CD14-positive monocyte (primary cell): ENCODE data around the gene CDH4. TPM values are rescaled to one million over a fixed set of nuclear protein-coding genes. Genes with fewer than 3 reads are reported as not detected.

Source experiments
- DNase-seq, 3 donors: peaks; one replicate each; pipeline ENCODE4 v3.0.0-alpha.2; 2011 to 2022
- H2AFZ ChIP-seq: 2 replicates; pipeline ENCODE4 v1.6.0; 2012; ENCODE audit warnings: mild to moderate bottlenecking, low read depth, low read length, inconsistent platforms; ENCODE audit not compliant: insufficient read depth, poor library complexity, severe bottlenecking
- H3K27ac ChIP-seq, 2 donors: 1 replicate in 1 of 2; 2 replicates in 1 of 2; pipeline ENCODE4 v1.5.1; 2012 to 2013; ENCODE audit warnings: low read length in 2 of 2, control low read depth in 1 of 2, inconsistent platforms in 1 of 2, low read depth in 1 of 2, mild to moderate bottlenecking in 1 of 2
- H3K27me3 ChIP-seq, 2 donors: one replicate each; pipeline versions ENCODE4 v1.6.0 to v1.6.1; 2011 to 2013; ENCODE audit warnings: low read length in 2 of 2; ENCODE audit not compliant: control insufficient read depth in 2 of 2, insufficient read depth in 2 of 2
- H3K36me3 ChIP-seq, 2 donors: replicated peaks in 1 of 2; 1 replicate in 1 of 2; 2 replicates in 1 of 2; pipeline versions ENCODE4 v1.5.1 to v1.6.1; 2012 to 2013; ENCODE audit warnings: low read length in 2 of 2, control low read depth in 1 of 2, inconsistent platforms in 1 of 2, mild to moderate bottlenecking in 1 of 2; ENCODE audit not compliant: insufficient read depth in 2 of 2, control insufficient read depth in 1 of 2
- H3K4me1 ChIP-seq, 2 donors: 1 replicate in 1 of 2; 2 replicates in 1 of 2; pipeline versions ENCODE4 v1.5.1 to v1.6.1; 2012 to 2013; ENCODE audit warnings: low read length in 2 of 2, control low read depth in 1 of 2, inconsistent platforms in 1 of 2, mild to moderate bottlenecking in 1 of 2, moderate library complexity in 1 of 2; ENCODE audit not compliant: insufficient read depth in 2 of 2, control insufficient read depth in 1 of 2
- H3K4me2 ChIP-seq: replicated peaks from 2 replicates; pipeline ENCODE3; 2012; ENCODE audit warnings: low read length, moderate library complexity, mild to moderate bottlenecking; ENCODE audit not compliant: poor library complexity, severe bottlenecking; ENCODE audit errors: extremely low read depth
- H3K4me3 ChIP-seq, 3 experiments: fragments of 200-600 bp in 1 of 3; sonication (generic) in 1 of 3; replicated peaks in 1 of 3; 1 replicate in 2 of 3; 2 replicates in 1 of 3; pipeline ENCODE4 v1.5.1; 2011 to 2013; ENCODE audit warnings: low read length in 3 of 3, mild to moderate bottlenecking in 3 of 3, control low read depth in 2 of 3, low read depth in 2 of 3, inconsistent platforms in 1 of 3, moderate library complexity in 1 of 3
- H3K79me2 ChIP-seq: 2 replicates; pipeline ENCODE4 v1.6.0; 2012; ENCODE audit warnings: mild to moderate bottlenecking, control low read depth, inconsistent platforms, low read length, moderate library complexity; ENCODE audit not compliant: insufficient read depth
- H3K9ac ChIP-seq: 2 replicates; pipeline ENCODE4 v1.6.0; 2017; ENCODE audit warnings: low read length, mild to moderate bottlenecking; ENCODE audit not compliant: insufficient read depth, poor library complexity, severe bottlenecking
- H3K9me3 ChIP-seq, 2 donors: replicated peaks in 1 of 2; 1 replicate in 1 of 2; 2 replicates in 1 of 2; pipeline versions ENCODE4 v1.5.1 to v1.6.1; 2012 to 2013; ENCODE audit warnings: low read length in 2 of 2, control low read depth in 1 of 2; ENCODE audit not compliant: control insufficient read depth in 1 of 2, insufficient read depth in 1 of 2
- H4K20me1 ChIP-seq: 2 replicates; pipeline ENCODE4 v1.6.0; 2012; ENCODE audit warnings: mild to moderate bottlenecking, low read length, control low read depth, moderate library complexity; ENCODE audit not compliant: insufficient read depth
- H3K27ac Mint-ChIP-seq, 7 donors: one replicate each; pipeline ENCODE4 v1.8.0; 2020; ENCODE audit warnings: mild to moderate bottlenecking in 7 of 7, mixed read lengths in 7 of 7, moderate library complexity in 6 of 7, inconsistent platforms in 2 of 7
- H3K27me3 Mint-ChIP-seq, 3 donors: one replicate each; pipeline ENCODE4 v1.8.0; 2021 to 2022; ENCODE audit warnings: low read depth in 3 of 3, mild to moderate bottlenecking in 3 of 3, mixed read lengths in 3 of 3, moderate library complexity in 3 of 3, inconsistent platforms in 1 of 3
- H3K36me3 Mint-ChIP-seq, 2 donors: one replicate each; pipeline ENCODE4 v1.8.0; 2020; ENCODE audit warnings: mixed read lengths in 2 of 2, inconsistent platforms in 1 of 2, mild to moderate bottlenecking in 1 of 2
- H3K4me1 Mint-ChIP-seq: one replicate; pipeline ENCODE4 v1.8.0; 2020; ENCODE audit warnings: mild to moderate bottlenecking, mixed read lengths
- H3K4me3 Mint-ChIP-seq, 2 donors: one replicate each; pipeline ENCODE4 v1.8.0; 2020; ENCODE audit warnings: mild to moderate bottlenecking in 2 of 2, mixed read lengths in 2 of 2, moderate library complexity in 1 of 2
- H3K9me3 Mint-ChIP-seq, 7 donors: one replicate each; pipeline ENCODE4 v1.8.0; 2020 to 2022; ENCODE audit warnings: mixed read lengths in 7 of 7, mild to moderate bottlenecking in 6 of 7, moderate library complexity in 6 of 7, inconsistent platforms in 2 of 7
- CTCF ChIP-seq: fragments of 200-600 bp; IDR thresholded peaks from one replicate; pipeline ENCODE4 v1.8.0; 2022; ENCODE audit warnings: antibody characterized with exemption, mild to moderate bottlenecking
- WGBS: methylation state at CpG from one replicate; pipeline ENCODE4 v1.1.5; 2013; ENCODE audit warnings: missing lambda C conversion rate; ENCODE audit not compliant: insufficient coverage; 5-methylcytosine and 5-hydroxymethylcytosine counted together
- intact Hi-C, 2 donors: fragments of 100-400 bp; cut with micrococcal nuclease; formaldehyde crosslinking; loops; one replicate each; pipeline versions ENCODE4 v1.15.0 to v1.15.1; 2023
- polyA plus RNA-seq, 3 donors: library from polyadenylated mRNA; depleted of rRNA in 1 of 3; unstranded in 2 of 3; stranded (reverse) in 1 of 3; fragments of 300-500 nt in 2 of 3; fragments of >200 nt in 1 of 3; fragmentation: Illumina TruSeq in 2 of 3; gene quantifications; 1 replicate in 2 of 3; 2 replicates in 1 of 3; pipeline ENCODE4 v1.2.3, GENCODE V29; 2012 to 2021

The CDH4 gene
- polyA plus RNA-seq, 3 donors, result not detected

- no peak overlapping the region for H3K4me3 Mint-ChIP-seq
- Histone ChIP-seq H3K9ac (no peak overlapping the region), H3K27ac (no peak overlapping the region), H3K36me3 (no peaks in the 10 kb centered on the region), H3K4me2 (no peak overlapping the region), H3K4me3 (no peak overlapping the region), H3K79me2 (no peaks in the 10 kb centered on the region), H2AFZ (no peak overlapping the region), H3K27me3 (no peaks in the 10 kb centered on the region), H3K4me1 (no peaks in the 10 kb centered on the region), H3K9me3 (peaks cover 0 to 89% of the 10 kb centered on the region in 2 donors), H4K20me1 (no peaks in the 10 kb centered on the region)
- H3K4me1 Mint-ChIP-seq, result no peaks in the 10 kb centered on the region
- WGBS, result 100% methylated on average over 6 of the region's 25 CpGs
- intact Hi-C loops, result no loop called here
- no peak overlapping the region for H3K27ac Mint-ChIP-seq
- peaks cover 0 to 56% (median 23%) of the 10 kb centered on the region in 7 donors for H3K9me3 Mint-ChIP-seq
- no peaks in the 10 kb centered on the region for H3K36me3 Mint-ChIP-seq
- H3K27me3 Mint-ChIP-seq, result peaks cover 2 to 5% (median 3%) of the 10 kb centered on the region in 3 donors
- DNase-seq, result no peak
- no peak for TF ChIP-seq CTCF
Measured at GRCh38 chr20:61797971-61798411, 545.9 kb downstream of the CDH4 start.

- H3K27ac ChIP-seq, result no peak overlapping the region
- 93% methylated on average over 16 of the region's 16 CpGs for WGBS
- no peak for DNase-seq
- H3K79me2 ChIP-seq, result no peaks in the 10 kb centered on the region
- H4K20me1 ChIP-seq, result no peaks in the 10 kb centered on the region
- H3K36me3 Mint-ChIP-seq, result no peaks in the 10 kb centered on the region
- no peak overlapping the region for H3K4me3 Mint-ChIP-seq
- no peaks in the 10 kb centered on the region for H3K36me3 ChIP-seq
- no peak overlapping the region for H3K9ac ChIP-seq
- no peak overlapping the region for H3K27ac Mint-ChIP-seq
- intact Hi-C loops, result no loop called here
- no peaks in the 10 kb centered on the region for H3K27me3 ChIP-seq
- no peak overlapping the region for H3K4me2 ChIP-seq
- no peak overlapping the region for H3K4me3 ChIP-seq
- H2AFZ ChIP-seq, result no peak overlapping the region
- peaks cover 0 to 51% (median 18%) of the 10 kb centered on the region in 7 donors for H3K9me3 Mint-ChIP-seq
- H3K4me1 Mint-ChIP-seq, result peaks cover 3% of the 10 kb centered on the region
- no peaks in the 10 kb centered on the region for H3K4me1 ChIP-seq
- TF ChIP-seq CTCF, result no peak
- H3K27me3 Mint-ChIP-seq, result peaks cover 2 to 12% (median 7%) of the 10 kb centered on the region in 3 donors
- peaks cover 0 to 90% of the 10 kb centered on the region in 2 donors for H3K9me3 ChIP-seq
Measured at GRCh38 chr20:61798632-61799031, 546.6 kb downstream of the CDH4 start.
